Measurements from ENCODE around the gene FXYD1.

- TF ChIP-seq CTCF (IDR thresholded peaks at IDR 0.05; ENCODE audit: low read length) = no peak
- TF ChIP-seq EZH2phosphoT487 (IDR thresholded peaks at IDR 0.05; ENCODE audit: low read length) = no peak
Observed at GRCh38 chr19:35150445-35150844, 11.8 kb downstream of the FXYD1 start.
